Pons (tissue), 1 donor: ENCODE data around the gene LENG1.

Source experiments
- DNase-seq: peaks from one replicate; pipeline ENCODE4 v3.0.0-alpha.2; 2016; ENCODE audit warnings: low spot score

The LENG1 gene

GRCh38 chr19:54164369-54165068 is 5.0 kb upstream of the LENG1 start:
- DNase-seq = no peak

DNA sequence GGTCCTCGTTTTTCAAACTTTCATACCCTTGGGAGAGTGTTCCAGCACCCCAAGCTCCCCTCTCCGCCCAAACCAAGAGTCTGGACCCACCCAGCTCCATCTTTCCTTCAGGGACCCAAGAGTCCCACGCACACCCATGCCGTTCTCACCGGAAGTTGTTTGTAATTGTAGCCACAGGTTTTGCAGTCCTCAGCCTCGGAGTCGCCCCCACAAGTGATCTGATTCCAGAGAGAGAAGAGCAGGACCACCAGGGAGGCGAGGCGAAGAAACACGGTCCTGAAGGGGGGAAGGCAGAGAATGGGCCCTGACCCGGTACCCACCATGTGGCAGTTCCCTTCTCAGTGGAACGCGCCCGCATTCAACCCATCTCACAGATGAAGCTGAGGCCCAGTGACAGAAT is 3.4 kb upstream of the LENG1 start:
- no peak for DNase-seq

DNA sequence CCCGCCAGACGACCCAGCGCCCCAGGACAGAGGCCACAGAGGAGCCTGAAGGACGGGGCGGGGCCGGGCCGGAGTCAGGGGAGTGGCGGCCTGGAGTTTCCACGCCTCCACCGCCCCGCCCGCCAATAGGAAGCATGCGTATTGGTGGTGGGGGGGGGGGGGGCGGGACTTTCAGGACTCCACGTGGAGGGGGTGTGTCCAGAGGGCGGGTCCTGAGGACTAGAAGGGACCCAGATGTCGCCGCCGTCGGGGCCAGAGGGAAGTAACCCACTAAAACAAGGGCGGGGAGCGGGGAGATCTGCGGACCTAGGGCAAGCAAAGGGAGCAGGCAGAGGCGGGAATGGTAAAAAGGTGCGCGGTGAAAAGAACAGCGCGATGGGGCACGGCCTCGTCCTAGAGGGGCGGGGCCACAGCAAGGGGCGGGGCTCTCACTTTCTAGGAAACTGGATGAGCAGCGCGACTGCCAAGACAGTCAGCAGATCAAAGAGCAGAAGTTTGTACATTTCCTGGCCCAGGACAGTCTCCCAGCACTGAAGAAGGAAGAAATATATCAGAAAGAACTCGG is 2.8 kb upstream of the LENG1 start:
- peak; percentile 60 for DNase-seq

DNA sequence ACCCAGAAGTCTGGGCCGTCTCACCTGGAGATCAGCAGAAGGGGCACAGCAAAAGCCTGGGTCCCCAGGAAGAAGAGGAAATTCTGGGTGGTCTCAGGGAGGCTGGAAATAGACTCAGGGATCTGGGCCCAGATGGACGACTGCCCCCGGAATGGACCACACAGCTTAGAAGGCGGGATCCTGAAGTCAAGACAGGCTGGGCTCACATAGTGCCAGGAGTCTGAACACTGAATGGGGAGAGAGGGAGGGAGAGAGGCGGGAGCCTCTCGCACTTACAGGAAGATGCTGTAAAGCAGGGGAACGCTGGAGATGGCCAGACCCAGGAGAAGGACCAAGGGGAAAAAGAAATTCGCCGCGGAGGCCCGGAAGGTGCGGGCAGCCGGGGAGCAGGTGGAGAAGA is 1.3 kb upstream of the LENG1 start:
- DNase-seq = no peak

DNA sequence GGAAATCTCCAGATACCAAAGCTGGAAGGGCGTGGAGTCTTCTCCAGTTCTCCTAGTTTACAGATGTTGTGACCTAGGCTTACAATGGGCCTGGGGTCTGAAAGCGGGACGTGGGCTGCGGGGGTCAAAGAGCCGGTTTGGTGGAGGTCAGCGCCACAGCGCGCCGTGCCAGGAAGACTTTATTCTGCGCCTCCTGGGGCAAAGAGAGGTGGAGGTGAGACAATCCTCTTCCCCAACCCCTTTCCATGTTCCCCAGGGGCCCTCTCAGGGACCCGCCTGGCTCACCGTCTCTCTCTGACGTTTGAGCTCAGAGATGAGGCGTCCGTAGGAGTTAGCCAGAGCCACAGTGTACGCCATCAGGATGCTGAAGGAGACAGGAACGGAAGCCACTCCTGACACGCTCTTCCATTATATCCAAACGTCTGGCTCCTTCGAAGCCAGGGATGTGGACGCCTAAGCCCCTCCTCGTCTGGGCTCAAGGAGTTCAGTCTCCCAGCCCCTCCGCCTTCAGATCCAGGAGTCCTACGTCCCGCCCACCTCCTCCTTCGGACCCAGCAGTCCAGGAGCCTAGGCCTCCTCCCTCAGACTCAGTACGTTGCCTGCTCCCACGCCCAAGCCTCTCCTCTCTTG is 776 bp upstream of the LENG1 start:
- no peak for DNase-seq

- DNase-seq = peak; percentile 24
These were observed 639 bp downstream of the LENG1 start for GRCh38 chr19:54158812-54159351.

DNA sequence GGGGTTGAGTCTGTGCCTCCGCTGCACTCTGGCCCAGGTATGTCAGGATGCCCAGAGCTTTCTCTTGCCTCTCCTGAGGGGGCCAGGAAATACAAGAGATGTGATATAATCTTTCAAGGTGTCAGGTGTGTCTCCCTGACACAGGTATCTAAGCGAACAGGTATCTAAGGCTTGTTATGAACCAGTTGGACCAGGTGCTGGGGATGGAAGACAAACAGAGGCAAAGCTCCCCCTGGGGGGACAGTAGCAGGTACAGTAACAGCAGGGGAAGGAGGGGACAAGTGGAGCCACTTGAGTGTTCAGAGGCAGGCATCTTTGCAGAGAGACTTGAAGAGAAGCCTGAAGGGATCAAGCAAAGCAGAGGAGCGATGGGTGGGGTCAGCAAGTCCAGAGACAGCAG is 2.6 kb downstream of the LENG1 start:
- no peak for DNase-seq

DNA sequence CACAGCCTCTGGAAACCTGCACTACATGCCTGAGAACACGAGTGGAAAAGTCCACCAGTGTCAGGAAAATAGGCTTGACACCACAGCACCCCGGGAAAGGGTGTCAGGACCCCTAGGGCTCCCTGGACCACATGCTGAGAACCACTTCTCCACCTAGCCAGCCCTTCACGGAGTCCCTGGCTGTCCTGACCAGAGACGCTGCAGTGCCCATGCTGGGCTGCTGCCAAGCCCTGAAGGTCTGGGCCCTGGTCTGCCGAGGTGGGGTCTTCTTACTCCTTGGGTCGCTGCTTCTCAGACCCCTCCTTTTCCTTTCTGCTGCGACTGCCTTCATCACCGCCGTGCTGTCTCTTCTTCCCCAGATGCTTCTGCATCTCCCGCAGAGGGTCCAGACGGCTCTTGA is 3.0 kb downstream of the LENG1 start:
- no peak for DNase-seq

- no peak for DNase-seq
These were observed 3.8 kb downstream of the LENG1 start for GRCh38 chr19:54155694-54156093.

GRCh38 chr19:54154603-54155345 is 4.7 kb downstream of the LENG1 start:
- no peak for DNase-seq

DNA sequence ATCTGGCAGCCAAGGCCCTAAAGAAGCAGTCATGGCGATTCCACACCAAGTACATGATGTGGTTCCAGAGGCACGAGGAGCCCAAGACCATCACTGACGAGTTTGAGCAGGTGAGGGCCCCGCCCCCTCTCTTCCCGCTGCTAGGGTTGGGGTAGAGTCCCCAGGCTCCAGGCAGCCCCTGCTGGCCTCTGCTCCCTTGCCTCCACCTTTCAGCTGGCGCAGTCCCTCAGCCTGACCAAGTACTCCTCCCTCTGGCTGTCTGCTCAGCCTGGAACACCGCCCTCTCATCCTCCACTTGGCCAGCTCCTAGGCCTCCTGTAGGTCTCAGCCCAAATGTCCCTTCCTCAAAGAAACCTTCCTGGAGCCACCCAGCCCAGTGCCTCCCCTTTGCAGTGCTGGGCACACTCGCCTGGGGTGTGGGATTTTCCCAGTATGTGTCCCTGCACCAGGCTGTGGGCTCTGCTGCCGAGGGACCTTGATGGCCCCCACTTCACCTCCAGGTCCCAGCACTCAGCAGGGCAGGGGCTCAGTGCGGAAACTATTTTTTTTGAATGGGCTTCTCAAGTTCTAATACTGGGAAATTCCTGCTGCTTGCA is 5.7 kb downstream of the LENG1 start:
- no peak for DNase-seq

DNA sequence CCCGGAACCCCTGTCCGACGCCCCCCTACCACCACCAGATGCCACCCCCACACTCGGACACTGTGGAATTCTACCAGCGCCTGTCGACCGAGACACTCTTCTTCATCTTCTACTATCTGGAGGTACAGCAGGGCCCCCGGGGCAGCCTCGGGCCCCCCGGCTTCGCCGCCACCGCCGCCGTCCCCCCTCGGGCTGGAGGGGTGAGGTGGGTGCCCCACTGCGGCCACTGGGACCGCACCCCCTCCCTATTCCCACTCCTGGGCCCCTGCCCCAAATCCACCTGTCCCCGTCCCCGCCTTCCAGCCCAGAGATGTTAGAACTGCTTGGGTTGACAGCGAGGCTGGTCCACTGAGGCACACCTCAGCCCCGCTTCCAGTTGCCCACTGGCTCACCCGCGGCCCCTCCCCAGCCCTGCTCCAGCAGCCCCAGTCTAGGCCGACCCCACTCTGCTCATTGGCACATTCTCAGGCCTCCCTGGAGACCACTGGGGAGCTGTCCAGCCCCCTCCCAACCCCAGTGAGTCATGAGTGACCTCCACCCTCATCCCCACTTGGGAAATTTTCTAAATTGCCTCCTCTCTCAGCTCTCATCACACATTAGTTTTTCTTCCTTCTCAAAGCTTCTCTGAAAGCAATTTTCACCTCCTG is 6.5 kb downstream of the LENG1 start:
- DNase-seq = no peak

GRCh38 chr19:54152267-54152666 is 7.3 kb downstream of the LENG1 start:
- DNase-seq = no peak

DNA sequence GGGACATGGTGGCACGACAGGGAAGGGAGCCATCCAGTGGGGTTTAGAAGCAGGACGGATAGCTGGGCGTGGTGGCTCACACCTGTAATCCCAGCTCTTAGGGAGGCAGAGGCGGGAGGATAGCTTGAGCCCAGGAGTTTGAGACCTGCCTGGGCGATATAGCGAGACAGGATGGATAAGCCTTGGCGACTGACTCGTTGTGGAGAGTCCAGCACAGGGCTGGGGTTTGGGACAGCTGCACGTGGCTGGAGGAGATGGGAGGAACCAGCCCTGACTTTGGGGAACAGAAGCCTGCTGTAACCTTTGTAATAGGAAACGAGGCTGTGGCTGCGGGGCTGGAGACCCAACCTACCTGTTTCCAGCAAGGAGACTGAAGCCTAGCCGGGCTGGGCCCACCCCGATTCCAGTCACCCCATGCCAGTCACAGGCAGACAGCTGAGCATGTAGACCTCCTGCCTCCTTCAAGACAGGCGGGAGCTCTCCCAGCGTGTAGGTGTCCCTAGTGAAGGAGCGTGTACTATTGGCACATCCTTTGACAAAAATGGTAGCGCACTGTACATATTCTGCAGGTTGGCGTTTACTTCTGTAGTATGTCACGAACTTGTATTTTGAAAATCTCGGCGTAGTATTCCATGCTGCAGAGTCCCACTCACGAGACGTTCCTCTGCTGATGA is 8.0 kb downstream of the LENG1 start:
- DNase-seq = no peak

- no peak for DNase-seq
These were observed 10.3 kb downstream of the LENG1 start for GRCh38 chr19:54149021-54149812.

- no peak for DNase-seq
These were observed 11.4 kb downstream of the LENG1 start for GRCh38 chr19:54148158-54148557.

DNA sequence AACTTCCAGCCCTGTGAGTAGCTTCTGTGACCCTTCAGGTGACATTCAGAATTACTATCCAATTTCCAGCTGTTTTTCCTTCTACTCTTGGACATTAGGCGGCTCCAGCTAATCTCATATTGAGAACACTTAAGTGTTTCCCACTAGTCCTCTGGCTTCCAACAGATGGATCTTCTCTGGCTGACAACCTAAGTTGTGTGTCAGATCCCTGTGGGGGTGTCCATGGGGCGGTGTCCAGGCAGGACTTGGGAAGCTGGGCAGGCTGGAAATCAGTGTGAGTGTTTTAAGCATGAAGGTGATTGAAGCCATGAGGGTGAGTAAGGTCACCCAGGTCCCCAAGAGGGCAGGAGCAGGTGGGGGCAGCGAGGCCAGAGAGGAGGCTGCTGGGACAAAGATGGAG is 11.8 kb downstream of the LENG1 start:
- no peak for DNase-seq

- no peak for DNase-seq
These were observed 13.9 kb downstream of the LENG1 start for GRCh38 chr19:54145541-54146158.

DNA sequence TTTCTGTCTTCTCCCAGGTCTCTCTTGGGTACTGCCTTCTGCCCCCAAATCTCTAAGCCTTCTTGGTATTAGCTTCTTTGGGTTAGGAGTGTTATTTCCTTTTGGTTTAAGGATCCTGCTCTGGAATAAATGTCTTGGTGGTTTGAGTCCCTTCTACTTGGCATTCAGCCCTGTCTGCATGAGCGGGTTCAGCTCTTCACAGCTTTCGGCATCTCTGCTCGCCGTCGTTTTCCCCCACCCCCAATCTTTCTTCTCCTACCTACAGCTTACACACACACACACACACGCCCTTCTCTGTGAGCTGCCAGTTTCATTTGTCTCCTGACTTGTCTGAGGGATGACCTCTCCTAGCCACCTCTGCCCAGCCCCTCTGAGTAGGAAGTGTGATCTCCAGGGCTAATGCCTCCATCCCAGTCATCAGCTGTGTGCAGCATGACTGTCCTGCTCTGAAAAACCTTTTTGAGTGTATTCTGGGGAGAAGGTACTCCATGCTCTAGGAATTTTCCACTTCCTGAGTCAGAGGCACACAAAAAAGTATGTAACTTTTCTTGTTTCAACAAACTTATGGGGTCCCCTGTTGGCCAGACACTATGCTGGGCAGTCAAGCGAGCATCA is 17.2 kb downstream of the LENG1 start:
- DNase-seq = no peak
